Right lobe of liver (tissue), 4 donors: ENCODE measurements around the gene ITPKB.

Source experiments
- CTCF ChIP-seq, 4 donors: fragments of 200-600 bp in 3 of 4; fragments of 450-650 bp in 1 of 4; IDR thresholded peaks; one replicate each; pipeline versions ENCODE4 v1.5.1 to v1.8.0; 2016 to 2022; ENCODE audit warnings: antibody characterized with exemption in 4 of 4, mild to moderate bottlenecking in 2 of 4
- POLR2A ChIP-seq: fragments of 450-650 bp; IDR thresholded peaks from one replicate; pipeline ENCODE4 v1.6.1; 2017; ENCODE audit warnings: antibody characterized with exemption, mild to moderate bottlenecking
- donor health status: DM: no; HTN: no; CAD: no.
- donor health status: DM: no; HTN: no; CAD: no.
- donor health status: DM: no; HTN: yes; CAD: no.

GRCh38 chr1:226652613-226653012 is 86.5 kb downstream of the ITPKB start:
- TF ChIP-seq CTCF (IDR thresholded peaks at IDR 0.05) (no peak), POLR2A (no peak)
